ENCODE data around the gene EGFR.

Gene EGFR

DNA sequence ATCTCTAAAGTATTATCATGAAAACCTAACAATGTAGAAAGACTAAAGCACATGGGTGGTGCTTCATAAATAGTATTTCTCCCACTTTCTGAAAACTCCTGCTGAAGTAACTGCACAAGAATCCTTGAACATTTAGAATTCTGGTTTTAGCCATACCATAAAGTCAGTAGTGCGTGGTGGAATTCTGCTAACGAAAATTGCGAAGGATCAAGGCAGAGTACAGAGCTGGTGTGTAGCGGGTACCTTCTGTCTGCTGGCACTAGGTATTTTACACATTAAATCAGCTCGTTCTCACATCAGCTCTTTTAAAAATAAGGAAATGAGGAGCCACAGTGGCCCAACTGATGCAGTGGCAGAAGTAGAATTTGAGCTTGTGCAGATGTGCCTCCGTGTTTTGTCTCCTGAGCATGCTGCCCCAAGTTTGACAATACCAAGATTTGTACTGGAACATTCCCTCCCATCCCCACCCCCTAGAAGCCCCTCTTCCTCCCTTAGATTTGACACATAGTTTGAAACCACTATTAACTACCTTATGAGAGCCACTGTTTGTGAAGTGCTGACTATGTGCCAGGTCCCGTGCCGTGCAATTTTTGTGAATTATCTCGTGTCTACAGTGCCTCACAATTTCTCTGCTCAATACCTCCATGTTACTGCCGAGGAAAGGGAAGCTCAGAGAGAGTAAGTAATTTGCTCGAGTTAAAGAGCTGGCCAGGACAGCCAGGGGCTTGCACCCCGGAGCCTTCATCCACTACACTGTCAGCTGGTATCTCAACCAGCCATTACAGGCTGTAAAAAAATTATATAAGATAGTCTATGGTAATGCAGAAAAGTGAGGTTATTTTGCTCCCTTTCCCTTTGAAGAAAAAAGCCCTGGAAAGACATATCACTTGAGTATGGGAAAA, 66.9 kb downstream of the EGFR start:
- DNase-seq = no peak

DNA sequence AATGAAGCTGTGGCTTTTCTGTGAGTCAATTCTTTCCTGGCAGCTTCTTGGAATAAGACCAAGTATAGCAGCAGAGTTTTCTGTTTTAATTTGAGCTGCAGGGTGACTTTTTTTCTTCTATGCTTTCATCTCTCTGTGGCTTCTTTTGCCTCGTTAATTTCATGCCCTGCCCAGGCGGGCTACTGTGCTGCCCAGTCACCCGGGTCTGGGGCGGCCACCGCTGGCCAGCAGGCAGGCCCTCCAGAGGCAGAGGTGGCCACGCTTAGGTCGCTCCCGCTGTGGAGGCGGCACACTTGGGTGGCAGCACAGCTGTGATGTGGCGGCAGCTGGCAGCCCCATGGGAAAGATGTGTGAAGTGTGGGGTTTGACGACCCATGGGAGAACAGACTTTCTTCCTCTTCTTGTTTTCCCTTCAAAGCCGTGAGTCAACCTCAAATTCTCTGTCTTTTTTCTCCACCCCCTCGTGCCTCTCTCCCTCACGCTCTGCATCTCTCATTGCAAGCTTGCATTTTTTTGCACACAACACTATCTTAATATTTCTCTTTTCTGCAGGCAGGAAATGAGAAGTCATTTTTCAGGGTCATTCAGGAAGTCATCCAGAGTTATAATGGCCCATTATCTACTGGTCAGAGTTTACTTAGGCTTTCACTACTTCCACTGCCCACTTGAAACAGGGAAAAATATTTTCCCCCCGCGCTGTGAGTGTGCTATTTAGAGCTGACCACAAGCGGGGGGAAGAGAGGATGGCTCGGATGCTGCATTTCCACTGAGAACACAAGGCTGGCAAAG, 67.8 kb downstream of the EGFR start:
- no peak for DNase-seq

DNA sequence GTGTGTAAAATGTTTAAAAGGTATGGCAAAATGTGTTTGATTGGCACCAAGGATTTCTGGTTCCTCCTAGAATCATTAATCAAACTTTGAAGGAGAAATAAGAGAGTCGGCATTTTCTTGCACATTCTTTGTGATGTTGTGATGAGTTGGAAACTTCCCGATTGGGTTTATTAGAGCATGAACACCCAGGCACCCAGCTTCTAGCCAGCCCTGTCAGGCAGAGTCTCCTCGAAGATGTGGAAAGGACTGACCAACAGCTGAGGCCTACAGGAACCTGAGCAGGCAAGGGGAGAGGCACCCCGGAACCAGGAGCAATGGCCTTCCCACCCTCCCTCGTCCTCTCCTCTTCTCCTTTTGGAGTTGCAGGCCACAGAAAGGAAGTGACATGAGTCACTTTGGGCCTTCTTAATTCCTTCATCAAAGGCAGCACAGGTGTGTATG, 68.7 kb downstream of the EGFR start:
- DNase-seq = no peak

DNA sequence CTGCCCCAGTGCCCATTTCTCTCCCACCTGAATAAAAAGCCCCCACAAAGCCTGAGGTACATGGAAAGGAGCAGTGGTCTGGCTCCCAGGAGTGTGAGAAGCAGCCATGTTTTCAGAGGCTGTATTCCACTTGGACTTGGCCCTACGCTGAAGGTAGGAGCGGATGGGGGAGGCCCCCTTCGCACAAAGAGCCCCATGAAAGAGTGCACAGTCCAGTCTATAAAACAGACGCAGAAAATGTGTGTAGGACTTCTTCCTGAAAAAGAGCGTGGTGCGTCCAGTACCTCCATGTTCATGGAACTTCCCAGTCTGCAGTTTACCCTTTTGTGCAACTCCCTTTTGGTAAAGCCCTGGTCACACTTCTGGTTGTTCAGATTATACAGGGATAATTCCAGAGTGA, 69.3 kb downstream of the EGFR start:
- no peak for DNase-seq

DNA sequence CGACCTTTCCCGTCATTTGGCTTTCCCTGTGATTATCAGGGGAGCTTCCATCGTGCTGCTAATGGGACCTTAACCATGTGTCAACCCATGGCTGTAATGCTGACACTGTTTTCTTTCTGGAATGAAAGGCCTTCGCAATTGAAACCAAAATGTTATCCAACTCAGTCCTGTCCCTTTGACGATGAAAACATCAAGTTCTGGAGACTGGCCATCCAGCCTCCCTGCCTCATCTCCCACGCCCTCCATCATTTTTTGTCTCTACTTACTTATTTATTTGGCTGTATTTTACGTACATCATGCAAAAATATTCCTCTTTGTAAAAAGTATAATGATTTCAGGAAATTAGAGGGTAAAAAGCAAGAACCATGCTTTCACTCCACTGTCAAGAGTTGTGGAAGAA, 69.8 kb downstream of the EGFR start:
- no peak for DNase-seq

DNA sequence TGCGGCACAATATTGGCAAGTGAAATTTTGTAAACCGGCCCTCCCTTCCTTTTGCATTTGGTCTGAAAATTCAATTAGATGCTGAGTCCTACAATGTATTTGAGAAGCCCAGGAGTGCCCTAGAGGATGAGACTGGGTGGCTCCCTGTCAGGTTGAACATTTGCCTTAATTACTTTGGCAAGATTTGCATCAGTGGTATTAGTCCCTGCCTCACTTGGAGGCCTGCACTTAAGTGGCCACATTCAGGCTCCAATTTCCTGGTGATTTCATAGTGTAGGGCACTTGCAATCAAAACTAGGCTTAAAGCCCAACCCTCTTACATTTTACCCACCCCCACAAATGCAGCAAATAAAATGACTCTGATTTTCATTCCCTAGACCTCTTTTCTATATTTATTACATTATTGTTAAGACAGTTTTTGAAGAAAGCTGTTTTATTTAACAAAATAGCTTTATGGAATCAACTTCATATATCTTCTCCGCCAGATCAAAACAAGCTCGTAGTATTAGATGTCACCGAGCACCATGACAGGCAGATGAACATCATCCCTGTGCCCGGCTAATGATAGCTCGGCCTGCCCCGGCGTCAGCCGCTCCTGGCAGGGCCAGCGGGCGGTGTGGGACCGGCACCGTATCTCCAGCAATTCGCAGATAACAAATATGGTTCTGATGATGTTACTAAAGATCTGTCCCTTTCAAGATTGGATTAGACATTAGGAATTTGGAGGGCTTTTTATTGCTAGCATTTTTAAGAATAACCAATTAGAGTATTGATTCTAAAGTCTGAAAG, 73.6 kb downstream of the EGFR start:
- no peak for DNase-seq

DNA sequence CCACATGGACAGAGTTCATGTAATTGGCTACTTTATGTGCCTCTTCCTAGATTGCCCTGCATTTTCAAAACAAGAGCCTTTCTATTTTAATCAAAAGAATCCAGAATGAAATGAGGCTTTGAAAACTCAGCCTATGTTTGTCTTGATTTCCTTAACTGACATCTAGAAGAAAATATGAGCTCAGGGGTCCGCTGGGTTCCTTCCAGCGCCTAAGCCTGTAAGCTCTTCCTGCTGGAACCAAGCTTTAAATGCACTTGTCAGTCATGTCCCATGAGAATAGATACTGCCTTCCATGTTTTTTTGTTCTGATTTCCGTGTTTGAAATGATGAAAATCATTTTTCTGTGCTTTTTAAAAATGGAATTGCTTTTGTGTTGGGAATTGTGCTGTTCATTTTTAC, 74.2 kb downstream of the EGFR start:
- DNase-seq = no peak

DNA sequence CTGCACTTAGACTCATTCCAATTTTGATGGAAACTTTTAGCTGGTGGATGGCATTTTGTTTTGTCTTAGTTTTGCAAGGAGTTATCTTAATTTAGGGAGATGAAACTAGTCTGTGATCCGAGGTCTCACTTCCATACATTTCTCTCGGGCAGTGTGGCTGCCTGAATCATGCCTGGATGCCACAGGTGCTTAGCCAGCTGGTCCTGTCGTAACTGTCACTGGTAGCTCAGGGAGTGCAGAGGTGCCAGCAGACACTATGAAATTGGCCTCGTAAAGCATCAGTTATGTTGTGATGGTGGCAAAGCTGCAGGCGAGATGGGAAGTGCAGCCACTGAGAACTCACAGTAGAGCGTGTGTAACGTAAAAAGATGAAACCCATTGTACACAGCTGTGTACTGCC, 74.9 kb downstream of the EGFR start:
- no peak for DNase-seq

DNA sequence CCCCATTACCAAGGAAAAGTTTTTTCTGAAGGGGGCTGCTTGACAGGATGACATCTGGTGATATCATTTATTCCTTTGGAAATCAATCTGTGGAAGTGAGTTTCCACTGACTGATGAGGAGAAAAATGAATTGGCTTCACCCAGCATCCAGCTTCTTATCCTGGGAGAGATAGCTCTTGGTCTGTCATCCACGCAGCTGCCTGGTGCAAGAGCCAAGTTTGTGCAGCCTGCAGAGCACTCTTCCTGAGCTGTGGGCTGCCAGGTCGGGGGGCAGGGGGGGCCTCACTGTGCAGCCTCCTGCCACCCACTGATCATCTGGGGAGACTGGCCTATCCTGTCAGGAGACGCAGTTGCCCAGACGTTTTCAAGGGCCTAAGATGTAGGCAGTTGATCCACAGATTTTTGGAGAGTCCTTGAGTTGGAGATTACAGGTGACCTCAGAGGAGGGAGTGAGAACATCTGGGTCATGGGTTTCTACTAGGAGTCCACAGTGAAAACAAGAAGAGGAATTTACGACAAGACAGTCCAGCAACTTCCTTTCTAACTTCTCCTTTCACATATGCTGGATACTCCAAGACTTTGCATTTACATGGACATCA, 75.4 kb downstream of the EGFR start:
- DNase-seq = no peak

DNA sequence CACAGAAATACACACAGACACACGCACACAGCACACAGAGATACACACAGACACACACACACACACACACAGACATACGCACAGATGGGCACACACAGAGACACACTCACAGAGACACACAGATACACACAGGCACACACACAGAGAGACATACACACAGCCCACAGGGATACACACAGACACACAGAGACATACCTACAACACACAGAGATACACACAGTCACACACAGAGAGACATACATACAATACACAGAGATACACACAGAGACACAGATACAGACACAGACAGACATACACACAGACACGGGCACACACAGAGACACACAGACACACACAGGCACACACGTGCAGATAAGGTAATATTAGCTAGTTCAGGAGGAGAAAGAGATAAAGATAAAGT, 76.9 kb downstream of the EGFR start:
- no peak for DNase-seq

DNA sequence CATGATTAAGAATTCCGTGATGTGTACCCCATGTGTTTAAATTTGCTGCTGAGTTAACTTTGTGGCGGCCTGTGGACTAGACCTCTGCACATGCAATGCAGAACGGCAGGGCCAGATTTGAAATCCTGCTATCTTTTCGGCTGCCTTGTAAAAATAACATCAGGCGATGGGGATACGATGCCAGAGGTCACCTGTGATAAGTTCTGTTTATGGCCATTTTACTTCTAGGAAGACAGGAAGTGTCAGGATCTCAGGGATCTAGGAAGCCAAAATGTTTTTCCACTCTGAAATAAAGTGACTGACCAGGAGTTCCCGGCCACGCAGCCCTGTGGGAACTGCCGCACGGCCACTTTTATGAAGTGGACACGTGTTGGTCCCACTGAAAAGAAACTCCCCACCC, 77.5 kb downstream of the EGFR start:
- DNase-seq = no peak

DNA sequence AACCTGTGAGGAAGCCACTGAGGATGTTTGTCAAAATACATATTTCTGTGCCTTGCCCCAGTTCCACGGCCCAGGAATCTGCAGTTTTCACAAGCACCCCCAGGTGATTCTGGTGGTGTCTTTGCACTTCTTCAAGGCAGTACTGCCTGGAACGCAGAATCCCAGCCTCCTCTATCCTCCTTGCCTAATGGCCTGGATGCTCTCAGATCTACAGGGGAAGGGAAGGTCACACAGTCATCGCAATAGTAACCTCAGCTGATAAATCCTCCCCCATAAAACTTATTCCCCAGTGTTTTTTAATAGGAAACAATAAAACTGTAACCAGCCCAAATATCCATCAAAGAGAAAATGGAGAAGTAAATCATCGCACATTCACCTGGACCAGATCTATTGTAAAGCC, 78.3 kb downstream of the EGFR start:
- DNase-seq = no peak

DNA sequence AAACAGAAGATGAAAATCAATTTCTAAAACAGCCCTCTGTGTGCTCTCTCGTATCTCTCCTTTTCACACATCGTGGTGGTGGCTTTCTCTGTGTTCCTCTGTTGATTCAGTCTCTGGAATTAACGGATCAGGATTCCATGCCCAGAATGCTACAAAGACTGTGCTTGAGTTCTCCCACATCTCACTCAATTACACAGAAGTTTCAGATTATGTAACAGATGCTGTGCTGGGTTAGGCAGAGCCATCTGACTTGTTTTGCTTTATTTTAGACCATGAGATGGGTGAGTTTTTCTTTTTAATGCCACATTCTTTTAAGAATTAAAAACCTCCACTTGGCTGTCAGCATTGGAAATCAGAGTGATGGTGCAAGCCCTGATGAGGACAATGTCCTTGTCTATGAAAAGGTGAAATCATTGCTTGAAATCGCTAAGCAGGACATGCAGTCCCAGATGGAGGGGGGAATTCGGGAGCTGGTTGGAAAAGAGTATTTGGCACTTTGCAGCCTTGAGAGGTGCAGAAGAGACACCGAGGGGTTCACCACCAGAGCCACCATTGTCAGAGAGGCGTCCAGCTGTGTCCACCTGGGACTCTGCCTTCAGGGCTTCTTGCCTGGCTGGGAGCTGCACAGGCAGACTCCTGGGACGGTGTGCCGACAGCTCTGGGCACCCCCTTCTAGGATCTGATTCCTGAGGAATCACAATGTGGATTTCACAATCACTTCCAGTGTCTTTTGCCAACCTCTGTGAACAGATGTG, 80.4 kb downstream of the EGFR start:
- DNase-seq = no peak

DNA sequence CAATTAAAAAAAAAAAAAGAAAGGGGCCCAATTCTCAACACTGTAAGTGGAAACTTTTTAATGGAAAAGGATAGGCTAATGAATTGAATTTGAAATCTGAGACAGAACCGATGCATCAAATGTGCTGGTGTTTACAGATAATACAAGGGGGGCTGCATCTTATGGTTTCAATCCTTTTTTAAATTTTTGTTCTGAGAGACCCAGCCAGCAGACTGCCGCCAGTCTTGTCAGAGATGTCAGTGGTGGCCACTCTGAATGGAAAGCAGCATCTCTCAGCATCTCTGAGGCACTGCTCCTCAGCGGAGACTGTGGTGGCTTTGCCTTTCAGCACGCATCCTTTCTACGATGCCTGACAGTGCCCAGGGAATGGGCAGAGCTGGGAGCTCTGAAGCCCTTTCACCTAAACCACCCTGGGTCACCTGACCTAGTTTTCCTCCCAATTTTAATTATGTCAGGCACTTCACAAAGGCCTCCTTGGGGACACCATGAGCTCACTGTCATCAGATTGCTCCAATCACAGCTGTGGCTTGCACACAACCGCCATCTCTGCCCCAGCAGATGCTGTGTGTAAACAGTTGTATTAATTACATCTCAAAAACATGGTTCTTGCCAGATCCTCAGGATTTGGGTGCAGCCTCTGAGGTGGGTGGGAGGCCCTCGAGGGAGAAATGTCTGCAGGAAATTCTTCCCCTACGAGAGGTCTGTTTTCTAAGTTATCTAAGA, 81.2 kb downstream of the EGFR start:
- DNase-seq = no peak

DNA sequence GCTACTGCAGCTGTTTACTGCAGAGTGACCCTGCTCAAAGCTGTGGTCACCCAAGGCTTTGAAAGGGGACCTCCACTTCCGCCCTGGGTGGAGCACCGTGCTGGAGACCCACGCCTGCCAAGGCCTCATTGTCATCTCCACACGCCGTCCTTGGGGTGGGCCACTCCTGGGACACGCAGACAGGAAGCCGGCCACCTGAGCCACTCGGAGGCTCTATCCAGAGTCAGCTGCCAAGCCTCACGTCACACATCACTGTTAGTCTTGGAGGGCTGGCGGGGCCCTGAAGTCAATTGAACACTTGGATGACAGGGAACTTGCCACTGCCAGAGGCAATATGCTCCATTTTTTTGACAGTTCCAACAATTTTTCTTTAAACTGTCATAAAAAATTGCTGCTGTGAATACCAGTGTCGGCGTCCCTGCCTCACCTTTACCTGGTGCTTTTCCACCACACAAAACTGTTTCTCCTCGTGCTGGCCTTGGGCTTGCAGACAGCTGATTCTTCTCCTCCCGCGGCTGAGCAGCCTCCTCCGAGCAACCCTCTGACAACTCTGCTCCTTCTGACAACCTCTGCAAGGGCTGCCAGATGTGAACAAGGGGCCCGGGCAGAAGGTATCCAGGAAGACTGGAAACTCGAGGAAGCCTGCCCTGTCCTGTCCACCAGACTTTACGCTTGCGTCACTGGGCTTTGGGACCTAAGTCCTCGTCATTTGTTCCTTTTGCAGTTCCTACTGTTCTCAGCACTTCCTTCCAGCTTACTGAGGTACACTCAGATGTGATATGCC, 81.9 kb downstream of the EGFR start:
- DNase-seq = no peak

DNA sequence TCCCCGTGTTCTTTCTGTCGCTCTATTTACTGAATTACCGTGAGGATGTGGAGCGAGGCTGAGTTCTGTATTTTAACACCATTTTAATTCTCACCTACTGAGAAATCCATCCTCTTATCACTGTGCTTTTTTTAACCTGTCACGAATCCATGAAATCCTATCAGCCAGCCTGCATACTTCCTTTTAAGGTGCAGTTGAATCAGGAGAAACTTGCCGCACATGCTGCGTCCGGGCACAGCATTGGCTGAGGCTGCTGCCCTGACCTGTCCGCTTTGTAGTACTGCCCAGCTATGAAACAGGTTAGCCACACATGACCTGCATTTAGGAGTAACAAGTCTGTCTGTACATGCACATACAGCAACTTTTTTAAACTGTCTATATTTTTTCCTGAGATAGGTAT, 82.5 kb downstream of the EGFR start:
- DNase-seq = no peak

DNA sequence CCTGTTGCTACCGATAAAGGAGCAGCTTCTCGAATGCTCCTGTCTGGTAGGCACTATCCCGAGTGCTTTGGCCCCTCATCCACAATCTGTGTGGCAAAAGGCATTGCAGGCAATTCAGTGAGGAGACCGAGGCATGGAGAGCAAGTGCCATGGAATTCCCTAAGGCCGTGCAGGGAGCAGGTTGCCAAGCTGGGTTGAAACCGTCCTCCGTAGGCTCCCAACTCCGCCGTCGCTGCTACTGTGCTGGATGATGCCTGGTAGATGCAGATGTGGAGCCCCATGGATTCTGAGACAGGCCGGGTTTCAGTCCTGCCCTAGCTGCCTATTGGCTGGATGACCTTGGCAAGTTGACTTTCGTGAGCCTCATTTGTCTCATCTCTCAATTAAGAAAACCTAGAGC, 85.3 kb downstream of the EGFR start:
- DNase-seq = no peak

DNA sequence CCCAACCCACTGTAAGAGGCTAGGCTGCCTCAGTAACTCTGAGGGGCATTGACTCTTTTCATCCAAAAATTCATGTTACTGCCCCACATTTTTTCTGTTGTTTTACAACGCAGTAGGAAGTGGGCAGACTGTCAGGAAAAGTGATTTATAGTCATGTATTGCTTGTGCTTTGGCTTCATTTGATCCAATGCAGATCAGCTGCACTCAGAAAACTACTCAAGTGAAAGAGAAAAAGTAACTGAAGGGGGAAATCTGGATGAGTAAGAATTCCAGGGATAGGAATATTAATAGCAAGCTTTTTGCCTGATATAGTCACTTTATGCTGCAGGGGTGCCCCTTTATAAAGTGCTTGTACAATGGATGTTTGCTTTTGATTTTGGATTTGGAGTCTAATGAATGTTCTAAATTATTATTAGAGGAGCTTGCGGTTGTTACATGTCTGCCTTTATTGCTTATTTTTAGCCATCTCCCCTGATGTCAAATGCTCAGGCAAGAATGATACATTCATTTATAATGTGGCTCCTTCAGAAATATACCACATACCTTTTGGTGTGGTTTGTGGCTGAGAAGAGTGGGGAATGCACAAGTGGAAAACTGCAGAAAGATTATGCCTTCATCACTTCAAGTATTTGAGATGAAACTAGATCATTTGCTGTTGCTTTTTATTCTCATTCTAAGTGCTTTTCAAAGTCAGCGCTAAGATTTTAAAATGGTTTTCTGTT, 86.1 kb downstream of the EGFR start:
- no peak for DNase-seq

DNA sequence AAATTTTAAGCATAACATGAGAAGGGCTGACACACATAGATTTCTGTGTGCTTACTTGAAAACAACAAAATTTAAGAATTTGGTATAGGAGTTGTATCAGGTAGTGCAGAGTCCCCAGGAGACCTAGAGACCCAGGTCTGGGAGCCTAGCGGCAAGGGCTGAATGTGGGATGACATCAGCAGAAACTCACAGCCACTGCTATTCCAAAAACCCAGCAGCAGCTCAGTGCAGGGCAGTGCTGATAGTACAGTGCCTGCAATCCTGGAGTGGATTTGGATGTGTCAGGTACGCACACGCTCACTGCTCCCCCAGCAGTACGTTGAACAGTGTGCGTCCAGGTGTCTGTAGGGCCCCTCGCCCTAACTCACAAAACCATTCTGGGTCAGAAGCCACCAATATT, 87.1 kb downstream of the EGFR start:
- DNase-seq = no peak

DNA sequence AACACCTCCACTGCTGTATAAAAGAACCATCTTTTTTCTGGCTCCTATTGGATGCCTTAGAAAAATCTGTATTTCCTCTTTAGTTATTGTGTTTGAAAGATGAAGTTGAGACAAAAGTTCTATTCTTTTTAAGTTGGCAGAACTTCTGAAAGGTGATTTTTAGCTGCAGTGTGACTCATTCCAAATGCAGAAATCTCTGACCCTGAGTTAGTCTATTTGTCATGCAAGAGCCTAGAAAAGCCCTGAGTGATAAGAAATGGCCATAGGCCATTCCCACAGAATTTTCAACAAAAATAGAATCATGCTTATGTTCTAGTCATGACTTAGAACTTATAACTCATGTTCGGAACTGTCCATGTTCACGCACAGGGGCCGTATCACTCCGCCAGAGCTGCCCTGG, 89.1 kb downstream of the EGFR start:
- DNase-seq = no peak

Data from CD4-positive, alpha-beta T cell treated with Interleukin-12 subunit alpha and Interleukin-12 subunit beta, for 1 hour (primary cell).